ENCODE data around the gene EHMT1. TPM values are rescaled to one million over a fixed set of nuclear protein-coding genes. Genes with fewer than 3 reads are reported as not detected.

Gene EHMT1
- total and polyA plus RNA-seq, 2 of the 8 experiments (the other 6 are each of a cell fraction or from before 2014, with no cell fraction given): 95.7 to 163 TPM

DNA sequence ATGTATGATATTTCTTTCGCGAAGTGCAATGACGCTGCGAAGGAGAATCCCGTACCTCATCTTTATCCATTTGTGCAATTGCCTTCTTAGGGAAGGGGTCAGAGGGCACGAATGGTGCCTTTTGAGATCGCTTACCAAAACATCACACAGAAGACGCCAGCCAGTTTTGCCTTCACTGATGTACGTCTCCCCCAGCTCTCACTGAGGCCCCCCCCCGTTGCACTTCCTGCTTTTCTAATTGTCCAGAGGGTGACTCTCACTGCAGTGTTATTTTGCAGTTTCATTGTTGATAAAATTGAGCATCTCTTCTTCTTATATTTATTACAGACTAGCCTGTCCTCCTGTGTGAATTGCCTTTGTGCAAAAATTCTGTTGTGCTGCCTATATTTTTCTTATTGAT lies 219.8 kb downstream of the EHMT1 start:
- H4K20me1 ChIP-seq (replicated peaks in 1 of 2; ENCODE audit: control insufficient read depth in 1 of 2, insufficient read depth in 2 of 2, low read length in 2 of 2): peaks cover 1 to 2% of the 10 kb centered on the region in 2 experiments
- H3K79me1 ChIP-seq (ENCODE audit: low read depth, low read length): no peaks in the 10 kb centered on the region
- H3K14ac ChIP-seq (ENCODE audit: insufficient read length): no peak overlapping the region
- H3K79me2 ChIP-seq (ENCODE audit: control insufficient read depth in 1 of 2, insufficient read depth in 2 of 2, low read length in 2 of 2): no peaks in the 10 kb centered on the region
- H2BK12ac ChIP-seq (ENCODE audit: low read depth, low read length): no peak overlapping the region
- ChIA-PET POLR2A (ENCODE audit: partially characterized antibody) (interaction anchor here (0.7 kb wide), 1 partner anchor 36 kb away, joined by 3 read pairs; no protein-coding TSS in a partner anchor), CTCF (ENCODE audit: partially characterized antibody) (no interaction called here)
- peaks cover 3 to 23% (median 6%) of the 10 kb centered on the region in 4 experiments; a peak in 7 of 8 replicates for H3K36me3 ChIP-seq (ENCODE audit: control insufficient read depth in 2 of 4, insufficient read depth in 4 of 4, low read length in 3 of 4)
- no peak overlapping the region for H4K5ac ChIP-seq (ENCODE audit: insufficient read length, low read depth, low read length)
- H2BK5ac ChIP-seq (ENCODE audit: low read depth, low read length): no peak overlapping the region
- 89% methylated on average over 10 of the region's 10 CpGs; no CpG with 5 or more reads in 1 of the 2 experiments for WGBS, 2 experiments (ENCODE audit: extremely low coverage in 1 of 2, insufficient coverage in 1 of 2, insufficient read length in 1 of 2, insufficient replicate concordance in 2 of 2, low coverage in 1 of 2, low lambda C conversion rate in 2 of 2, missing lambda C conversion rate in 1 of 2)
- no peak overlapping the region for H3K4me3 ChIP-seq (ENCODE audit: extremely low read depth in 1 of 4, insufficient read depth in 2 of 4, low read depth in 3 of 4, low read length in 4 of 4)
- H4K91ac ChIP-seq (replicated peaks; ENCODE audit: insufficient read length, low read length): no peak overlapping the region
- H2AK5ac ChIP-seq (ENCODE audit: low read depth, low read length): no peak overlapping the region
- H3K4ac ChIP-seq (replicated peaks; ENCODE audit: insufficient read length, low read depth, low read length): no peak overlapping the region
- no peak overlapping the region for H3K4me2 ChIP-seq (ENCODE audit: insufficient read depth in 1 of 2, low read depth in 2 of 2, low read length in 2 of 2)
- H3K56ac ChIP-seq (replicated peaks; ENCODE audit: insufficient read length, low read depth, low read length): no peak overlapping the region
- H3K9me3 ChIP-seq (ENCODE audit: insufficient read depth in 2 of 2, low read depth in 1 of 2, low read length in 1 of 2): no peaks in the 10 kb centered on the region; a peak in 1 of 4 replicates
- no peak overlapping the region for H2BK15ac ChIP-seq (ENCODE audit: low read length)
- peak overlapping the region; percentile 54; the same call in 1 of the 2 replicates for H4K8ac ChIP-seq (ENCODE audit: extremely low read depth, insufficient read depth, low read length)
- no peaks in the 10 kb centered on the region for H3K23me2 ChIP-seq (ENCODE audit: low read depth, low read length)
- H3K18ac ChIP-seq (ENCODE audit: extremely low read depth, low read length): no peak overlapping the region
- H2BK120ac ChIP-seq (replicated peaks; ENCODE audit: low read depth, low read length): no peak overlapping the region
- H3K4me1 ChIP-seq (replicated peaks in 1 of 4; ENCODE audit: control insufficient read depth in 3 of 4, insufficient read depth in 4 of 4, low read length in 3 of 4): no peaks in the 10 kb centered on the region; a peak in 1 of 7 replicates
- DNase-seq (ENCODE audit: low read depth in 1 of 2, low spot score in 2 of 2): no peak
- H2BK20ac ChIP-seq (ENCODE audit: low read length): no peak overlapping the region
- no peak overlapping the region for H3K9ac ChIP-seq (replicated peaks in 1 of 4; ENCODE audit: extremely low read depth in 1 of 4, low read depth in 3 of 4, low read length in 3 of 4)
- TF ChIP-seq PHF8 (conservative IDR thresholded peaks at IDR 0.05; ENCODE audit: low read depth, low read length): no peak
- no peak for FAIRE-seq
- H2AFZ ChIP-seq (ENCODE audit: low read length): no peak overlapping the region
- H3K23ac ChIP-seq (ENCODE audit: insufficient read length): no peak overlapping the region
- no peak overlapping the region for H3K27ac ChIP-seq (ENCODE audit: low read depth, low read length)
- H3K27me3 ChIP-seq (replicated peaks in 1 of 4; ENCODE audit: control insufficient read depth in 3 of 4, extremely low read depth in 1 of 4, insufficient read depth in 3 of 4, low read length in 3 of 4): no peaks in the 10 kb centered on the region

All from H1 (cell line).